GM21526 (cell line): ENCODE measurements around the gene SELENOO.

Experiments used
- ATAC-seq: cut with Tn5 transposase; IDR thresholded peaks from one replicate; pipeline ENCODE4 v1.9.1; 2021; ENCODE audit warnings: moderate library complexity; ENCODE audit not compliant: unreplicated experiment, low FRiP score

The SELENOO gene

DNA sequence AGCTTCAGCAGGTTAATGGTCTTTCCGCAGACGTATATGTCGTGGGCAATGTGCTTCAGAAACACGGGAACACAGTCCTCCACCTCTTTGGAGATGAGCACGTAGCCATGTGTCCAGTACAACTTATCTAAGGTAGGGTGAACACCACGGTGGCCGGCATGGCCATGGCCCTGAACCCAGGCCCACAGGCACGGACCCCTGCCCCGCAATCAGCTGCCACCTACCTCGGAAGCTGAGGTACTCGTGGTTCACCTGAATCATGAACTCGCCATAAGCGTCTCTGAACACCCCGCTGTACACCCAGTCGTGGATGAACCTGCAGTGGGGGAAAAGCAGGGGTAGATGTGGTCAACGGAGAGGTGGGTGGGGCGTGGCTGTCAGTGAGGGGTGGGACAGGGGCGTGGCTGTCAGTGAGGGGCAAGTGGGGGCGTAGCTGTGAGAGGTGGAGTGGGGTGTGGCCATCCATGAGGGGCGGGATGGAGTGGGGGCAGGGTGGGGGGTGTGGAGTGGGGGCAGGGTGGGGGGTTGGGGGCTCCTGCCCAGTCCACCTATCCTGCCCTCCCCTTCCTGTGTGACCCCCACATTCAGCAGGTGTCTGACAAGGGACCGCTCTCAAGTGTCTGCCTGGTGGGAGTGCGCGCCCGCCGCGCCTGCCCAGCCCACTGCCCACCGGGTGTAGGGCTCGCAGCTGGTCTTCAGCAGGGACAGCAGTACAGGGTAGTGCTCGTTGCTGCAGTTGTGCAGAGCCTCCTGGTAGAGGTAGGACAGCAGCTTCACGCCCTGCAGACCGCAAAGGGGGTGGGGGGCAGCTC is 25.5 kb downstream of the SELENOO start:
- ATAC-seq: no peak

DNA sequence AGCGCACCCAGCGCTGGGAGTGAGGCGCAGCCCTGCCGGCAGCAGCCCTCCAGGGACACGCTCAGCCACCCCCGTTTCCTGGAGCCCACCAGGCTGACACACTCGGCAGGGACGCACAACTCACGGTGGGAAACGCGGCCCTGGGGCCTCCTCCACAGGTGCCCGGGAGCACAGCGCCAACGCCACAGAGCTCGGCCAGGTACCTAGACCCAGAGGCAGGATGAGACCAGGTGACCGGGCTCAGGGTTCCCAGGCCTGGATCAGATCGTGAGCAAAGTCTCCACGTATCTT is 26.0 kb downstream of the SELENOO start:
- ATAC-seq: no peak

- no peak for ATAC-seq
Observed at GRCh38 chr22:50227579-50228215, 26.9 kb downstream of the SELENOO start.

DNA sequence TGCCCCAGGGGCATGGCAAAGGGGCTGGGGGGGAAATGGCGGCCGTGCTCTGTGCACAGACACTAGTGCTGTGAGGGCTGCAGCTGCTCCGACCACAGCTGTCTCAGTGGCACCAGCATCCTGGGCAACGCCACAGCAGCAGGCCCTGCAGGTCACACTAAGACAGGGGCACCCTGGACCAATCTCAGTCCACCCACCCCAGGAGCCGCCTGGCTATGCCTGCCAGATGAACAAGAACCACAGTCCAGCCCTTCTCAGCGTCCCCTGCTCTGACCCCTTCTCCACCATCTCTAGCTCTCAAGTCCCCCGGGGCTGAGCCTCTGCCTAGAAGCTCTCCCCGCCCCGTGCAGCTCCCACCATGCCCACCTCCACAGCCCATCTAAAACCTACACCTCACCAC is 27.6 kb downstream of the SELENOO start:
- ATAC-seq: no peak

- ATAC-seq: no peak
Observed at GRCh38 chr22:50229370-50229769, 28.6 kb downstream of the SELENOO start.

DNA sequence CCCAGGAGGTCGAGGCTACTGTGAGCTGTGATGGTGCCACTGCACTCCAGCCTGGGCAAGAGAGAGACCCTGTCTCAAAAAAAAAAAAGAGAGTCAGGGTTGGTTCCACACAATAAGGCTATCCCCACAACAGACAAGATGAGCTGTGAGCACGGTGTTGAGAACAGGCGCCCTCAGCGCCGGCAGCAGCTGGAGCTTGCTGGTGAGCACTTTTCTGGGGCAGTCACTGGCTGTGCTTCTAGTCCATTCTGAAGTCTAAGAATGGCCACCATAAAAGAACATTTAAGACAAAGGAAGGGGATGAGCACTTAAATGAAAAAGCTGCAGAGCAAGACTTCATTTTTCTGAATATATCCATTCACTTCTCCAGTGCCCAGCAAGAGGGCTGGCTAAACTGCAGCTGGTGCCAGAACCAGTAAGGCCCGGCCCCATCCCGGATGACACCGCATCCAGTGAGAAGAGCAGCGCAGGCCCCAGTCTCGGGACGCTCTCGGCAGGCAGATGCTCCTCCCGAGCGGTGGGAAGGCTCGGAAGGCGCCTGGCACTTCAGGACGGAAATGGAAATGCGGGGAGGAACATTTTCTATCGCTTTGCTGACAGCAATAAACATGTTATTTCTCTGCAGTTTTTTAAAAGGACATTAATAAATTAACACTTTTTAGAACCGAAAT is 31.8 kb downstream of the SELENOO start:
- ATAC-seq: no peak

DNA sequence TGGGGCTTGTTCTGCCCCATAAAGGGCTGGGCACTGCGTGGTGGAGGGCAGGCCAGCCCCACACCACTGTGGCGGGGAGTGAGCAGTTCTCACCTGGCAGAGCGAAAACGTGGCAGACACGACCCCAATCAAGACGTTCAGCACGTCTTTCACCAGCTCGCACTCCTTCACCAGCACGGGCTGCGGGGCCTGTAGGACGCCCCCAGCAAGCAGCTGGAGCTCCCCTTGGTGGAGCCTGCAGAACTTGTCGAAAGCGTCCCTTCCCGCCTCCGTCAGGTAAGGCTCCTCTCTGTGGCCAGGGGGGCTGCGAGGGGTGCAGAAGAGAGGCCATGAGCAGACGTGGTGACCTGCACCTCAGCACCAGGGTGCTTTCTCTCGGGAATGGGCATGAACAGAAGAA is 32.4 kb downstream of the SELENOO start:
- no peak for ATAC-seq

GRCh38 chr22:50236731-50237409 is 36.1 kb downstream of the SELENOO start:
- ATAC-seq: no peak

GRCh38 chr22:50238755-50239154 is 37.9 kb downstream of the SELENOO start:
- ATAC-seq: no peak

- ATAC-seq: no peak
Observed at GRCh38 chr22:50242406-50242949, 41.7 kb downstream of the SELENOO start.

GRCh38 chr22:50243685-50244419 is 43.0 kb downstream of the SELENOO start:
- peak; percentile 1 for ATAC-seq

- ATAC-seq: peak; percentile 55
Observed at GRCh38 chr22:50244420-50245213, 43.8 kb downstream of the SELENOO start, which contains the start of gene TUBGCP6. Gene TUBGCP6 (minus strand): TSS chr22:50245023. CDS start chr22:50244459, 564 bp downstream.

GRCh38 chr22:50245214-50246072 is 44.6 kb downstream of the SELENOO start:
- no peak for ATAC-seq

DNA sequence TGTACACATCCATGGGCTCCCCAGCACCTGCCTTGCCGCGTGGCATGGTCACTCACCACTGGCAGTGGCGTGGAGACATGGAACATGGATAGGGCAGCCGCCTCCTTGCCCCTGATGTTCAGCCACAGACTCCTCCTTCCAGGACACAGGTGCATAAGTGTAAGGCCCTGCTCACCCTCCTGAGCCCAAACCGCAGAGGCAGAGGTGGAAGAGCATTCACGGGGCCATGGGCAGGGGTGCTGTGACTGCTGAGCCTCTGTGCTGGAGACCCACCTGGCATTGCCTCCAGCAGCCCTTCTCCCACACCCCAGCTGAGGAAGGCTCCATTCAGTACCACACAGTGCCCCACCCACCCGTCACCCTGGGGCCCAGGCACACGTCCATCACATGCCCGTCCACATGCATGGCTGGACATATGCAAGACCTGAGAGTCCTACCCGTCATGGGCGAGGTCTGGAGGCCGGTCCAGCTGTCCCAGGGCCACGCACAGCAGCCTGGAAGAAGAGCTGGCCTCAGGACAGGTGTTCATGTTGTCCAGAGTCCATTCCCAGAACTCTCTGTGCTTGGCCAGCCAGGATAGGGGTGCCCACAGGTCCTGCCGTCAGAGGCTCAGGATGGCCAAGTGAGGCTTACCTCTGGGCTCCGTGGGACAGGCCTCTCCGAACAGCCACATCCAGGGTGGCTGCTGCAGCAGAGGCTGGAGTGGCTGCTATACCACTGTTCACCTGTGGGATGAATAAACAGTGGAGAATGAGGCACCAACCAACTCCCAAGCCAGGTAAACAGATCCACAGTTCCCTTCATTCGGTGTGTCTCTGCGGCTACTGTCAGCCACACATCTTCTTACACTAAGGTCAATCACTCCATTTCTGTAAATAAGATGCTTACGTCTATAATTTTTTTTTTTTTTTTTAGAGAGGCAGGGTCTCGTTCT is 45.7 kb downstream of the SELENOO start:
- no peak for ATAC-seq

GRCh38 chr22:50247748-50248147 is 46.9 kb downstream of the SELENOO start:
- ATAC-seq: no peak

- ATAC-seq: no peak
Observed at GRCh38 chr22:50248196-50249081, 47.6 kb downstream of the SELENOO start.
